Stimulated activated CD4-positive, alpha-beta T cell treated with anti-CD3 and anti-CD28 coated beads, Interleukin-2, amount 100 ng/mL, for 24 hours (primary cell): ENCODE data around the gene MEIS1.

ENCODE experiments used
- DNase-seq, 2 donors: peaks; one replicate each; pipeline ENCODE4 v3.0.0-alpha.2; 2020

Gene MEIS1

DNA sequence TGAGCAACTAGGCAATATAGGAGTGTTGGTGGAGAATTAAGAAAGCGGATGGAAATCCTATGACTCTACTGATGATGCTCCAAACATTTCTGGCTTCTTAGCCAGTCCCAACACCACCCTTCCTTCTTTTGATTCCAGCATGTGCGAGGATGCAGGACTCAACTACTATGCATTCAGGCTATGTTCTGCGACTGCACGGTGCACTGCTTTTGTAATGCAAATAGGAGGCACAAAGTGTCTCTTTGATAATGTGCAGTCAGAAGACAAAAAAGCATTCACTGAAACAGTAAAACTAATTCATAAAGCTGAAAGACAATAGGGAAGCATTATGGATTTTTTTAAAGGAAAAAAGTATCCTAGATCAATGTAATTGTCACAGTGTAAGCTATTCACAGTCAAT is 106.7 kb downstream of the MEIS1 start:
- no peak for DNase-seq

DNA sequence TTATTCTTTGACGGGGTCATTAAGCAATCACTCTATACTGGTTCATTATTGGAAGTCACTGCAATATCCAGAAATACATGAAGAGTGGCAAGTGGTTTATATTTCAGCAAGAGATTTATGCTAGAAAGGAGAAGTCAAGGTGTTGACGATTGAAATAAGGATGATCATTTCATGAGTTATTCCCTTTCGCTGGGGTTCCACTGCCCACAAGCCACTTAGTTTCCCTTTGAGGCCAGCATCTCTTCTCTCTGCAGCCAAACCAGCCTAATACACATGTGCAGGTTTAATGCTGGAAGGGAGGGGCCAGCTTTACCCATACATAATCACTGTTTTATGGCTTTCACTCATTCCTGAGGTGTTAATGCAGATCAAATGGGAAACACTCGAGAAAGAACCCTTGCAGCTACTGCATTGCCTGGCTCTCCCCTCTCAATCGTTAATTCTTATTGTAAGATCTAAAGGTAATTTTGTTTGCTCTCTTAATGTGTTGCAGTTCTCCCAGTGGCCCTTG is 108.4 kb downstream of the MEIS1 start:
- DNase-seq, result no peak

DNA sequence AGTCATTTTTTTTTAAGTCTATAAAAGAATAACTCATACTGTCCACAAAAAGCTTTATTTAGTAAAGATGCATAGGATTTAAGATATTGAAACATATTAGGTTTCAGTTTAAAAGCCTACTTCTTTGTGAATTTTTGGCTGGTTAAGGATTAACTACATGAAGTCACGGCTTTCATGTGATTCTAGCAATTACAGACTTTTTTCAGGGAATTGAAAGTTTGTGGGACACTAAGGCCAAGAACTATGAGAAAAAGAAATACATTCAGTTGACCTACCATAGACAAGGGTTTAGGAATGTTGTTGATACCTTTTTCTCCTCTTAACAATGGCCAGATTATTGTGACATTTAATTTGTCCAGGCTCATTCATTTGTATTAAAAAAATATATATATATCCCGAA is 109.3 kb downstream of the MEIS1 start:
- no peak for DNase-seq

DNA sequence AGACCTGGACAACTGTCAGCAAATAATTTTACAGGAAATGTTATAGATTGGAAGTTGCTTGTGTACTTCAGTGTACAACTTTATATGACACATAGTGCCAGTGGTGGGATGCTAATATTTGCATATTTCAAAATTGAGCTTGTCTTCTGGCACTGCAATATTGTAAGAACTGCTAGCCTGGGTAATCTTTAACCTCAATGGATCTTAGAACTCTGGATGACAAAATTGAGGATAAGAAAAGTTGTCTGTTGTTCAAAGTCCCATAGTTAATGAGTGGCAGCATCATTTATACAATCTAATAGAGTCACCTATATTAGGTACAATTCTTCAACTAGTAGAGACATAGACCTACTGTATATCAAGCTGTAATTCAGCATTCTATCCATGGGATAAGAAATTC is 110.3 kb downstream of the MEIS1 start:
- no peak for DNase-seq

DNA sequence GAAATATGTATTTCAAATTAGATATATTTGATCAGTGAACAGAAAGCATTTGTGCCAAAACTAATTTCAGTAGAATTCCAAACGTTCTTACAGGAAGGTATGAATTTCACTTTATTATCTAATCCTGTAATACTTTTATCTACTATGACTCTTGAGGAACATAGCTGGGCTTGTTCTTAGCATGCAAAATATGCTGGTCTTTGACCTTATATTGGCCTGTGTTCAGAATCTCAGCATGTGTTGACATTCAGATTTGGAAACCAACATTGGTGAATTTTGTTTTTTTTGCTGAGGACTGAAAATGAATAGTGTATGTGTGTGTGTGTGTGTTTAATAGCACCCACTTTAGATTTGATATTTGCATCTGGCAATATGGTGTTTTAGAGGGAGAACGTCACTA is 112.2 kb downstream of the MEIS1 start:
- no peak for DNase-seq

DNA sequence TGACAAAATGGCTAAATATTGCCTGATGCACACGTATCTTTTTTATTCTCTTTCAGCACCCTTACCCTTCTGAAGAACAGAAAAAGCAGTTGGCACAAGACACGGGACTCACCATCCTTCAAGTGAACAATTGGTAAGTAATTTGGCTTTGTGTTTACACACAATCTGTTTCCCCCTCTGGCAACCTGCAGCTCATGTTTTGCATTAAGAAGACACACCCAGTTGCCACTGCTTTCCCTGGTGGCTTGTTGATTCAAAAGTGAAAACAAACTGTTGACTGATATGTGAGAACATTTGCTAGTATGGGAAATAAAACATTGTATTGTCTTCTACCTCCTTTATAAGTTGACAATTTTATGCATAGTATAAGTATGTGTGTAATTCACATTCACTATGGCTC is 113.0 kb downstream of the MEIS1 start:
- DNase-seq, result no peak

DNA sequence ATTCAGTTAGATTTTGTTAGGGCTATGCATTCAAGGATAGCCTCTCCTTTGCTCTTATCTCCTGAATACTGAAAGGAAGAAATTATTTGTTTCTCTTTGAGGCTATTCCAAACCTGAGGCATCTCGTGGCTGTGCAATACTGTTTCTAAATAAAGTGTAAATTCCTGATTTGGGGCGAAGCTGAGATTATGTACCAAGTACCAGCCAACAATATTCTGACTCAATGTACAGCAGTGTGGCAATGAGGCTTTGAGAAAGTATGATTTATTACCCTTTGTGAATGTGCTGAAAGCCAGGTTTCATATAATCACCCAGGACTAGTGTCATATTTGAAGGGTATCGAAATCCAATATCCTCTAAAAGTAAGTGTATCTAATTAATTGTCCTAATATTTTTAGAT is 113.5 kb downstream of the MEIS1 start:
- DNase-seq, result no peak

DNA sequence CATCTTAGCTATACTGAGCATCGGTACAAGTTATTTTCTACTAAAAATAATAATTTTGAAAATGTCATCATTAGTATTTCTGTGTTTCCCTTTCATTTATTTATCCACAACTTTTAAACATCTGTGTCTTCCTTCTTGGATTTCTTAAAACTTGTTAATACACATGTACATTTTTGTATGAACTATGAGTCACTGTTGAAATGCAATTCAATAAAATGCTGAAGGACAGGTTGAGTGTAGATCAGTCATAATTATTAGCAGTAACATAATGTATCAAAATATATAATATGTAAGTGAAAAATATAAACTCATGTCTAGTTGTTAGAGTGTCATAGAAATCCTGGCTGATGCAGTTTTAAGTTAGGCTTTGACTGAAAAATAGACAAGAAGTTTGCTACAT is 115.9 kb downstream of the MEIS1 start:
- DNase-seq, result no peak

DNA sequence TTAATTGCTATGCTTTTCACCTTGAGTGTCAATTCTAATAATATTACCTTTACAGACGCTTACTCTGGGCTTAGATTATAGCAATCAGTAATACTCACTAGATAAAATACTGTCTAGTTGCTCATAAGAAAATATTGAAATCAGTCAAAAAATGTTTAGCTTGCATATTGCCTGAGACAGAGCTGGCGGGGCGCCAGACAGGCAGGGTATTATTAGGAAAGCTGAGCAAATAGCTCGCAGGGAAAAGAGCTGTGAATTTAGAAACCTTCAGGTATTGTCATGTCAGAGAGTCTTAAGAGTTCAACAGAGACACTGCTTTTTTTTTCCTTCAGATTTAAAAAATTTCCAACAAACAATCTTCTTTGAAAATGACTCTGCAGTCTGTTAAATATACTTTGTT is 118.4 kb downstream of the MEIS1 start:
- no peak for DNase-seq

DNA sequence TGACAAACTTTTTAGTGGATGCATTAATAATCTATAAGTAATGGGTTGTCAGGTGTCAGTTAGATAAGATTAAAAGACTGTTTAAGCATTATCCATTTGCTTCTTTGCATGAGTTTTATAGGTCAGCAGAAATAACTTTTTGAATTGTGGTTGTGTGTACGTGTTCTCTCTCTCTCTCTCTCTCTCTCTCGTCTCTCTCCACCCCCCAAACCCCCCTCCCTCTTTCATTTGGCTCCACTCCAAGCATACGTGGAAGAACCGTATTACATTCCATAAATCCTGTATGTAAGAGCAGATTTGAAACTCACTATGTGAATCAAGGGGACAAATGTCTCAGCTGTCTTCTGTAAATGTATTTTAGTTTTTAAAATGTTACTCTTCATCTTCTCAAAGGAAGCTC is 120.2 kb downstream of the MEIS1 start:
- DNase-seq, result no peak

DNA sequence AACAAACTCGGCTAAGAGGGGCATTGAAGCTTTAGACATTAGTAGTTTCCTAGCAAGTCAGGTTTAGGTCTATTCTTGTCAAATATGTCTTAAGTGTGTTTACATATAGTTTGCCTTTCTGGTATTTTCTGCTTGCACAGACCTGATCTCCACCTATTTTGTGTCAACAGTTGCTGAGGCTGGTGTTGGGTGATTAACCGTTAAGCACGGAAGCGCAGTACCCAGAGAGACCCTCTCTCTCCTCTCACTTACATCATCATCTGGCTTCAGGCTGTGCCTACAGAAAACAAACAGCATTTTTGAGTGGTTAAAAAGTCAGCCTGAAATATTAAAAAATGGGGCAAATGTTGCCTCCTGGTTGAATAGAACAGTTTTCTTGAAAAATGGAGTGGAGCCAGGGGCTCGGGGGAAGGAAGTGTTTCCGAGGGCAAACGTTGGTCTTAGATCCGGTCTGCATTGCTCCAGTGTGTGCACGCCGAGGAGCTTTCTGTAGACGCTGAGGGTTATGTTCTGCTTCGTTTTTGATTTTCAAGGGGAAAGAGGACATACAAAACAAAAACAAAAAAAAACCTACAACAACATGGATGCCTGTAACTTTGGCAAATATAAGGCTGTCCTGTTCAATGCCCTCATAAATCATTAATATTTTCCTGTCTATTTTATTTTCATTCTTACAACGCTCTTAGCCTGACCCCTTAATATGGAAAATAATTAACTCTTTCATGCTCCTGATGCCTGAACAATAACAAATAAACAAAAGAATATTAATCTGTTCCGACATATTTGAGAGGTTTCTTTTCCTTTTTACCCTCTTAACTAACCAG is 120.8 kb downstream of the MEIS1 start:
- DNase-seq, result no peak

DNA sequence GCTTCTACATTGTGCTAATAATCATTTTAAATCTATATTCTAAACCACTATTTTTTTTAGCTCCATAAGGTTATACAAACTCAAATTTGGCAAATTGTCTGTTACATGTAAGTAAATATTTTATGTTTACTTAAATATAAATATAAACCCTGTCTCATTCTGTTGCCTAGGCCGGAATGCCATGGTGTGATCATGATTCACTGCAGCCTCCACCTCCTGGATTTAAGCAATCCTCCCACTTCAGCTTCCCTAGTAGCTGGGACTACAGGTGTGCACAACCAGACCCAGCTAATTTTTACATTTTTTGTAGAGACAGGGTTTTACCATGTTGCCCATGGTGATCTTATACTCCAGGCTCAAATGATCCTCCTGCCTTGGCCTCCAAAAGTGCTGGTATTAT is 124.7 kb downstream of the MEIS1 start:
- DNase-seq, result no peak

DNA sequence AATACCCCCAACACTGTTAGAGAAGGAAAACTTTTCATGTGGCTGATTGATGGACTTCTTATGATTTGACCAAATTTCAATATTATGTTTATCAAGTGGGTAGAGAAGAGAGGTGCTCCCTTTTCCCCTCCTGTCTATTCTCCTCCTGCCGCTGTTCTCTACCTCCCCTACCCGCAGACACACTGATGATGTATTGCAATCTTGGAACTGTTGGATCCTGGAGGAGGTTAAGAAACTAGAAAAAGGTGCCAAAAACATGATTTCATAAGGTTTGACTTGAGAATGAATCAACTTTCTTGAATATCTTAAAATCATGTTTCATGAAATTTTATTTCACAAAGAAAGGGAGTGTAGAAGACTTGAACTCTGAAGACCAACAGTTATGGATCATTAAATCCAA is 125.8 kb downstream of the MEIS1 start:
- DNase-seq, result no peak

DNA sequence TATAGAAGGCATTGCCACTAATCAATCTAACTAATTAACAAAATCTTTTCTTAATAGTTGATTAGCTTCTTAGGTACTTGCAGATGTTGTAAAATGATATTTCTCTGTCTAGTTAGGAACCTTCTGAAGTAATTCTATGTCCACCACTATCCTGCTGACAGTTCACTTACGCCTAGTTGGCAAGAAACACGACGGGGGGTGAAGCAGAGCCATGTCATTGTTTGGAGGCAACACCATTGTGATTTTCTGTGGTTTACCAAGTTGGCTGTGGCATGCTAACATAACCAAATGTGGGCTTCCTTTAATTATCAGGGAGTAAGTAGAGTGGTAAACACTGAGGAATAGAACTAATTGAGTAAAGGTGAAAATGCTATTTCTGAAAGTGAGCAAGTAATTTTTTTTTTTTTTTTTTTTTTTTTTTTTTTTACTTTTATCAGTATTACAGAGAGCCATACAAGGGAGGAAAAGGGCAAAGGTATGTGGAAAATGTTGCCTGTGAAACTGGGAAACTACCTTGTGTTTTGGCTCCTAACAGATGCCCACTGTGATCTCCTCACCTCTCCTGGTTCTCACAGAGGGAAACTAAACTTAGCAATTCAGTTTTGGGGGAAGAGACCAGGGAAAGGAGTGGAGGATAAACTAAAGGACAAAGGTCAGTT is 126.8 kb downstream of the MEIS1 start:
- DNase-seq, result no peak

DNA sequence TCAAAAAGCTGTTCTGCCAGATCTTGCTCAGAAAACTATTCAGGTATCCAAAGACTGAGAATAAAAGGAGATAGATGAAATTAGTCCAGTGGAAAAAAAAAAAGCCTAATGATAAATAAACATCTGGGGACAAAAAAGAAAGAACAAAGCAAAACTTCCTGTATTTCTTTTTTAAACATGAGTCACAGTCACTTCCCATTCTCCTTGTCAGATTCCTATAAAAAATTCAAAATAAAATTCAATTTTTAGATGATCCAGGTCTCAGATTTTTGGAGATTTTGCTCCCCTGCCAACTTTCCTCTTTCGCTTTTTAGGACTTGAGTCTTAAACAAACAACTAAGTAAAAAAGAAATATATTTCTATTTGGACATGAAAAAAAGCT is 127.4 kb downstream of the MEIS1 start:
- no peak for DNase-seq

DNA sequence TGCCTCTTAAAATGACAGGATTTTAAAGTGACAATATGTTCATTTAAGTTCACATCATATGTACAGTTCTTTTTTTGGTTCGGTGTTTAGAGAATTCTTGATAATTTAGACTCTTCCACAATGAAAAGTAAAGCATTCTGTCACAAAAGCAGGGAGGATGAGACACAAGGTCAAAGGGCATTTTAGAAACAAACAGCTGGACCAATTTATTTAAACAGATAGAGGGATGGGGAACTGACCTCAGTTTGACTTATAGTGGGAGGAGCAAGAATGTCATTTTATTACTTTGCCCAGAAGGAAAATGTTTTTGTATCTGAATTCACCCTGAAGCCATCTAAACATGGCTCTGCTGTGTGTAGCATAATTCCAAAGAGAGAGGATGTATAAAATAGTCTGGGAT is 128.5 kb downstream of the MEIS1 start:
- no peak for DNase-seq

DNA sequence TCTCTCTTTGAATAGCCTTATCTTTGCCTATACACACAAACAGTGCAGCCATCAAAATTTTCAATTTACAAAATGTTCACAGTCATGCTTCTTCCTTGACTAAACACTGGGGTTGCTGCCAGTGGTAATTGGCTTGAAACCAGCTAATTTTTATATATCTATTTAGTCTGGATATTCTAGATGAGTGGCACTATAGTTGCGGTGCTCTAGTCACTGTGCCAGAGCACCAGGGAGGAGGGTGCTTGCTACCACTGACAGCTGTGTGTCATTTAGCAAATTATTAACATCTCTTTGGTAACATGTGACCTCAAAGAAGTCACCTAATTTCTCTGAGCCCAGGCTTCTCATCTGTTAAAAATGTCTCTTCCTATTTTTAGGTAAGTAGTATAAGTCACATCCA is 130.4 kb downstream of the MEIS1 start:
- no peak for DNase-seq

DNA sequence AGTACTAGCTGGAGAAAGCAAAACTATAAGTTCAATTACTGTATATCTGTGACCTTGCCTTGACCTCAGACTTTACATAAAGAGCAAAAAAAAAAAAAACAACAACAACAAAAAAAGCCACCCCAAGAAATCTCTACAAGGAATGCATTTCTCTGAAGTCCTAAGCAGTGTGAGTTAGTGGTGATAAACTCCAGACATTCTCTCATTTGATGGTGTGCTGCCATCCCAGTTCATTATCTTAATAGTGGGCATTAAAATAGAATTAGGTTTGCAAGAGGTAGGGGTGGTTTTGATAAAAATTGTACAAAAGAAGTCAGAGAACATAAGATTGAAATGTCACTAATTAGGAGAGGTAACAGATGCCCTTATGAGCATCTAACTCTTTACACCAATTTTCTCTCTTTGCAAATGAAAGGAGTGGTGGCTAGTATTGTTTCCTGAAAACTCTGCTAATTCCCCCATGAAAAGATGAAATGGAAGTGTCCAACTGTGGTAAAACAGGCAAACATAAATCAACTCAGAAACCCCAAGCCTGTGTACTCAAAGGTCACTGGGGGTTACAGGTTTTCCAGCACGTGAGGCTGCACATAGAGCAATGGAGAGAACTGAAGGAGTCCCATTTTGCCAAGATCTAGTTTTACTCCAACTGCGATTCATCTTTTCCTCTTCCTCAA is 131.9 kb downstream of the MEIS1 start:
- no peak for DNase-seq

DNA sequence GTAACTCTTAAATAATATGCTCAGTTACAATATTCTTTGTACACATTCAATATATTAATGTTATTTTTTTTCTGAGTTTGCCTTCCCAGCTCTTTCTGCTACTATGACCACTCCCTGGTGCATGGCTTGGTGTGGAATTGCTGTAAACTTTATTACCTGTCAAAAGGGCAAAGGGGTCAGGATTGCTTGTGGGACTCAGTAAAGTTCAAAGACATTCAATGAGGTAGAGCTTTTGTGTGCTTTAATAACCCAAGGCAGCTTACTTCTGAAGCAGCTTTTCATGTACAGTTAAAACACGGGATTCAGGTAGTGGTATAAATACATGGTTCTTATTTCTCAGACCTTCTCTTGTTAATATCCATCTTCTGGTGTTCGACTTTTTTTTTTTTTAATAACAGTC is 132.8 kb downstream of the MEIS1 start:
- no peak for DNase-seq

DNA sequence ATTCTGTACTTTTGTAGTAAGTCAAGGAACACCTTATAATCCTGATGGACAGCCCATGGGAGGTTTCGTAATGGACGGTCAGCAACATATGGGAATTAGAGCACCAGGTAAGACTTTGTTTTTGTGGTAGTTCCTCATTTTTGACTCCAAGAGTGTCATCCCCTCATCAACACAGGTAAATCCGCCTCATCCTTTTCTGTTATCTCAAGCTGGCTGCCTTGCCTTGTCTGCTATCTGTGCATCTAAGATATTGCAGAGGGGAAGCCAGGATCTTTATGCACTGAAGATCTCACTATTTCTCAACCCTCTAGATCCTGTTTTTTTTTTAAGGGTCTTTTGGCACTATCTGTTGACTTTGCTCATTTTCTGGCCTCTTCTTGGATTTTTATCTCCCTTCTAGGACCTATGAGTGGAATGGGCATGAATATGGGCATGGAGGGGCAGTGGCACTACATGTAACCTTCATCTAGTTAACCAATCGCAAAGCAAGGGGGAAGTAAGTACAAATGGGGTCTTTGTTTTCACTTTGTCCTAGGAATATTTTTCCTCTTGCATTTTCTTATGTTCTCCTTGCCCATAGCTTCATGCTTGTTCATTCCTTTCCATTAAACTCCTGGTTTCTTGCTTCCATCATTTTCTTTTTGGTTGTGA is 133.8 kb downstream of the MEIS1 start:
- no peak for DNase-seq

DNA sequence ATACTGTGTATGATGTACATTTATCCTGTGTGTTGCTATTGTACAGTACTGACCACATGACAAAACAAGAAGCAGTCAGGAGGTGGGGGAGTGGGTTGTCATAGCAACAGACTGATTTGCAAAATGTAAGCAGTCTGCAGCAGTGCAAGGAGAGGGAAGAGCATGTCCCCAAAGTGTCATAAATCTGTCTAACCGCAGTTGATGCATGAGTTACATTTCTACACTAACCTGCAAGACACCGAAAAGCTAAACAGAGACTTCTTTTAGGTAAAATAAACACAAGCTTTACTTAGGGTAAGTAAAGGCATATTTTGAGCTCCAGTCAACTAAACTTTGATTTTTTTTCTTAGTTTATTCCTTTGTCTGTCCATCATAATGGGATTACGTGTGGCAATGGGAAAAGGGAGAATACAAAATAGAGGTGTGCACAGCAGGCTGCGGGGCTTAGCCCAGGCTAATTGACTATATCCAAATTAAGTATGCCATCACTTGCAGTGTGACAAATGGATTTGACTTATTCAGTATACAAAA is 134.5 kb downstream of the MEIS1 start:
- no peak for DNase-seq

DNA sequence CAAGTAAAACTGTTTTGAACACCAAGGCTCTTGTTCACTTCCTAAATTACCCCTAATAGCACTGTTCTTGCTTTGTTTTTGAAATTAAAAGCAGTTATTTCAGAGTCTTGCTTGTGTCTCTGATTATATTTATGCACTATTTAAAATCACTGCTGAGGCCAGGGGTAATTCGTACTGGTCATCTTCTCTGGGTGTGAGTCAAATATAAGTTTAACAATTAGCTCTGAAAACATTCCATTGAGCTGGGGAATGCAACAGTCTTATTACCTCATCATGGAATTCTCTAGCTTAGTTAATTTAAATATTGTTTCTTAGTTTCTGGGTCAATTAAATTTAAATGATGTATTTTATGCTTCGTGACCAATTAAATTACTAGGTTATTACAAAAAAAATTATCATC is 135.0 kb downstream of the MEIS1 start:
- DNase-seq, result no peak

DNA sequence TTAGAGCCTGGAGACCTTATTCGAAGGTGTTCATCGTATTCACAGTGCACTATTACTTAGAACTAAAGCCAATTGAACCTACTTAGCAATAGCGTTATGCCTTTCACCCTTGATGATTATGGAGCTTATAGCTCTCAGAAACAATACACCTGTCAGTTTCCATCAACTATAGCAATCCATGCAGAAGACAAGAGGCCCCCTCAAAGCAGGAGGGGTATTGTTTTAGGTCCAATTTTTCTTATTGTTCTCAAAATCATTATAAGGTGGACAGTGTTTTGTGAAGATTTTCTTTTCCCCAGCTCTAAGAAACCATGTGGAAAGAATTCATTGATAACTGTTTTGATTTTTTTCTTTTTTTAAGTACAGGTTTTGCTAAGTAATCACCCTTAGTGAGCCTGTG is 135.5 kb downstream of the MEIS1 start:
- no peak for DNase-seq
